DOHH2 (cell line): ENCODE data around the gene IGSF10.

ENCODE experiments used
- EZH2phosphoT487 ChIP-seq: fragments of 200-600 bp; sonication (generic); IDR thresholded peaks from 2 replicates; pipeline ENCODE4 v1.6.1; 2017; ENCODE audit warnings: borderline replicate concordance, mild to moderate bottlenecking, antibody characterized with exemption, low read length, moderate library complexity, mixed read lengths
- TF ChIP-seq, protein P1 (sequence below): fragments of 200-600 bp; sonication (generic); IDR thresholded peaks from one replicate; pipeline ENCODE4 v1.5.1; 2014; ENCODE audit warnings: antibody characterized with exemption, mild to moderate bottlenecking, low read depth, low read length; ENCODE audit not compliant: poor library complexity, severe bottlenecking

DNA sequence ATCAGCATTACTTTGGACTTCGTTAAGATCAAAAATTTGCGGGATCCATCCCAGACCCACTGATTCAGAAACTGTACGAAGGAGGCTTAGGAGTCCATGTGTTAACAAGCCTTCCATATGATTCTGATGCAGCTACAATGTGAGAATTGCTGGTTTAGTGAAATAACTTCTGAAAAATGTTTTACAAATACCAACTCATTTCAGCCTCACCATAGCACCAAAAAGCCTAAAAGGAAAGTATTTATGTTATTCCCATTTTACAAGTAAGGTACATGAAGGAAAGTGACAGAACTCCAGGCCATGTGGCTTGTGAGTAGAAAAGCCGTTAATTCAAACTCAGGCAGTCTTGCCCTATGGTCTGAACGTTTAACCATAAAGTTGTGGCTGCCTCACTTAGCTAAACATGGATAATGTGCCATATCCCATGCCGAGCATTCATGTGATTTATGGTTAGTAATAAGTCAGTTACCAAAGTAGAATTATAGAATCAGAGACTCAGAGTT, 1.5 kb upstream of the IGSF10 start:
- TF ChIP-seq, protein P1, sequence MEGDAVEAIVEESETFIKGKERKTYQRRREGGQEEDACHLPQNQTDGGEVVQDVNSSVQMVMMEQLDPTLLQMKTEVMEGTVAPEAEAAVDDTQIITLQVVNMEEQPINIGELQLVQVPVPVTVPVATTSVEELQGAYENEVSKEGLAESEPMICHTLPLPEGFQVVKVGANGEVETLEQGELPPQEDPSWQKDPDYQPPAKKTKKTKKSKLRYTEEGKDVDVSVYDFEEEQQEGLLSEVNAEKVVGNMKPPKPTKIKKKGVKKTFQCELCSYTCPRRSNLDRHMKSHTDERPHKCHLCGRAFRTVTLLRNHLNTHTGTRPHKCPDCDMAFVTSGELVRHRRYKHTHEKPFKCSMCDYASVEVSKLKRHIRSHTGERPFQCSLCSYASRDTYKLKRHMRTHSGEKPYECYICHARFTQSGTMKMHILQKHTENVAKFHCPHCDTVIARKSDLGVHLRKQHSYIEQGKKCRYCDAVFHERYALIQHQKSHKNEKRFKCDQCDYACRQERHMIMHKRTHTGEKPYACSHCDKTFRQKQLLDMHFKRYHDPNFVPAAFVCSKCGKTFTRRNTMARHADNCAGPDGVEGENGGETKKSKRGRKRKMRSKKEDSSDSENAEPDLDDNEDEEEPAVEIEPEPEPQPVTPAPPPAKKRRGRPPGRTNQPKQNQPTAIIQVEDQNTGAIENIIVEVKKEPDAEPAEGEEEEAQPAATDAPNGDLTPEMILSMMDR = no peak
- no peak for TF ChIP-seq EZH2phosphoT487
